SHP77 treated with DMSO at 0.1 percent for 48 hours (cell line): ENCODE results near the gene MAP2K1.
"Not testable (repeated sequence)": the region's sequence is repeated elsewhere in the genome, so short reads cannot be mapped to it uniquely, and the experiment has no call there.

Experiments used
- DNase-seq: peaks from one replicate; lab custom pipeline; 2025; lab: John Stamatoyannopoulos, UW

Gene MAP2K1

DNA sequence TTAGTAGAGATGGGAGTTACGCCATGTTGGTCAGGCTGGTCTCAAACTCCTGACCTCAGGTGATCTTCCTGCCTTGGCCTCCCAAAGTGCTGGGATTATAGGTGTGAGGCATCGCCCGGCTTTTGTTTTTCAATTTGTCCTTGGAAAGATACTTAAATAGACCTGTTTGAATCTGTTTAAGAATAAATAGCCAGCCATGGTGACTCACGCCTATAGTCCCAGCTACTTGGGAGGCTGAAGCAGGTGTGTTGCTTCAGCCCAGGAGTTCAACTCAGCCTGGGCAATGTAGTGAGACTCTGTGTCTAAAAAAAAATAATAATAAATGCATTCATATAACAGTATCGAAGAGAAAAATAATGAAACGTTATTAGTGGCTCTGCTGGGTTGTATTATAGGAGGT is 93.6 kb downstream of the MAP2K1 start:
- no peak for DNase-seq

DNA sequence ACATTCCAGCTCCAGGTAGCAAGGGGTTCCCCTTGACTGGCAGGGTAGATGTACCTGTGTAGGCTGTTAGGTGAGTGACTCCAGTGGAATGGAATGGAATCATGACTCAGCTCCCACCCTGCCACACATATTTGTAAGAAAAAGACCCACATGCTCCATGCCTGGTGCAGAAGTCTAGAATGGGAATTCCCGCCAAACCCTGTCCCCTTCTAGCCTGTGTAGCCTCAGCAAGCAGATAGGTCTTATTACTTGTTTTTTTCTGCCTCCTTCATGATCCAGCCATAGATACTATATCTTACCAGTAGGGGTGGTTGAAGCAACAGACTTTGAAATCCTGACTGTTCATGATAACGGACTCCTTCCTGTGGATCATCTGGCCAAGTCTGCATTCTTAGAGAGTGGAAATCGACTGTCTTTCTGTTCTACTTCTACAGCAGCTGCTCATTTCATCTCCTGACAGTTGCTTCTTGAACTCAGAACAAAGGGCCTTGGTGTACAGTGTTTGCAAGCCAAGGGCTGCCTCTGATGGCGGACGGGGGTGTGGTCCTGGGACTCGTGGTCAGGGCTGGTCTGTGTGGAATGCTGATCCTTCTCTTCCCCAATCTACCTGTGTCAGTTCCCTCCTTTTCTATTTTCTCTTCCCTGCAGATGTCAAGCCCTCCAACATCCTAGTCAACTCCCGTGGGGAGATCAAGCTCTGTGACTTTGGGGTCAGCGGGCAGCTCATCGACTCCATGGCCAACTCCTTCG is 94.6 kb downstream of the MAP2K1 start:
- DNase-seq: no peak

DNA sequence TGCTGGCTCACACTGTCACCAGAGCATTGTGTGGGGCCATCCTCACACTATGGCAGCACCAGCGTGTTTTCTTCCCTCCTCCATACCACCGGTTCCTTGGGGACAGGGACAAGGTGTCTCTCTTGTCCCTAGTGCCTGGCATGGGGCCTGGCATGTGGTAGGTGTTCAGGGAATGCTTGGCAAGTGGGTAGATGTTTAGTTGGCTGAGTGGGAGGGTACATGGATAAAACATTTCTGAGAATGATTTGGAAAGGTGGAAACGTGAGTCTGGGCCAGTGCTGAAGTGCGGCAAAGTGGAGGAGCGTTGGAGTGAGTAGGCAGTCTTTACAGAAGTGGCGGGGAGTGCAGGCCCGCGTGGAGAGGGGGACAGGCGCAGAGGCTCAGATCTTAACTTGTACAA is 95.8 kb downstream of the MAP2K1 start:
- DNase-seq: no peak

DNA sequence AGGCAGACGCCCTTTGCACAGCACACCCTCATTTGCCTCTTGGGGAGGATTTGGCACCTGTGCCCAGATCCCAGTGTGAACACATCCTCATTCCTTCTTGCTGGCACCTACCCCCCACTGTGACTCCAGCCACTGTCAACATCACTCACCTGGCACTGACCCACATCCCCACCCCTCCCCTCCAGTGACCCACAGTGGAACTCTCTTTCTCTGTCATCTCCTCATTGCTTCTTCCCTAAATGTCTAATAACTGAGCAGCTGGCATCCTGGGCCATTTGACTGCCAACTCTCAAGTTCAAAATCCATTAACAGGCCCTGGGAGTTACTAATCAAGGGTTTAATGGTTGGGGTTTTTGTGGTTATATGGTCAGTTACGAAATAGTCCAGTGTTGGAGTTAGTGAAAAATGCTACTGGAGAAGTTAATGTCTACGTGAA is 96.4 kb downstream of the MAP2K1 start:
- no peak for DNase-seq

DNA sequence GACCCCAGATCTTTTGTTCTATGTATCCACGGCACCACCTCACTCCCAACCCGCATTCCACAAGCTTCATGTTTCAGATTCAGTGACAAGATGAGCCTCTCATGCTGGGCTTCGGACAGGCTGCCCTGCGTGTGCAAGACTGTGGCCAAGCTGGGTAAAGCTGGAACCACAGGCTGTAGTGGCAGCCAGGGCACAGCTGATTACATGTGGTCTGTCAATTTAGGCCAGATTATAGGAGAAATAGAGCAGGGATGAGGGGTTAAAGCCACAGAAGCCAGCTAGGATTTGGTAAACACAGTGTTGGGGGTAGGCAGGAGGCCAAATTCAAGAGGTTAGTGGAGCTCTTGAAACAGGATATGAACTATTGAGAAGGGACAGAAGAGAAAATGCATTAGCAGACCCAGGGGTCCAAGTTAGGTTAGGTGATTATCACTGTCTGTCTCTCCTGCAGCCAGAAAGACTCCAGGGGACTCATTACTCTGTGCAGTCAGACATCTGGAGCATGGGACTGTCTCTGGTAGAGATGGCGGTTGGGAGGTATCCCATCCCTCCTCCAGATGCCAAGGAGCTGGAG is 97.9 kb downstream of the MAP2K1 start:
- DNase-seq: no peak

DNA sequence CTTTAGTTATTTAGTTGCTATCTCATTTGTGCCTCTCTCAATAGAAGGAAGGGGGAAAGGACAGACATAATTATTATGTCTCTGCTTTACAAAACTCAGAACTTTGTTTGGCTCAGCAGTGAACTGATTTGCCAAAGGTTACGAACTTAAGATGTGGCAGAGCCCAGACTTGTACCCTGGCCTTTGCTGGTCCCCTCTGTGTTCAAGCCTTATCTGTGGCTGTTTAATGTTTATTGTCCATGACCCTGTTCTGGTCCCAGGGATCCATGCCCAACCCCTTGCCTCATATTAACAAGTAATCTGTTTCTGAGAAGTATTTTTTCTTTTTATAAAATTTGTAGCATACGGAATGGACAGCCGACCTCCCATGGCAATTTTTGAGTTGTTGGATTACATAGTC is 100.2 kb downstream of the MAP2K1 start:
- no peak for DNase-seq

DNA sequence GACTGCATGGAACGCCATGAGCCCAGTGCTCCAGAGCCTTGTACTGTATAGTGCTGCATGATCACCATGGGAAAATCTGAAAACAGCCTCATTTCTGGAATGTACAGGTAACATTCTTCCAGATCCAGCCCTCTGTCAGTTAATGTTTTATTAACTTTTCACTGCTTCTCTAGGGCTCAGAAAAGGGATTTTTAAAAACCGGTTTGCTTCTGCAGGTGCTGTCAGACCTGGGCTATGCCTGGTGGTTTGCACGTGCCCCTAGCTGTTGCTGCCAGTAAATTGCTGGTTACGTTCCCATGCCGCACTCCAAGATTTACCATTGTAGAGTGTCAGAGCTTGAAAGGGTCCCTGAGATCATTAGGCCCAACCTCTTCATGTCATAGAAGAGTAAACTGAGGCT is 101.8 kb downstream of the MAP2K1 start:
- DNase-seq: no peak

DNA sequence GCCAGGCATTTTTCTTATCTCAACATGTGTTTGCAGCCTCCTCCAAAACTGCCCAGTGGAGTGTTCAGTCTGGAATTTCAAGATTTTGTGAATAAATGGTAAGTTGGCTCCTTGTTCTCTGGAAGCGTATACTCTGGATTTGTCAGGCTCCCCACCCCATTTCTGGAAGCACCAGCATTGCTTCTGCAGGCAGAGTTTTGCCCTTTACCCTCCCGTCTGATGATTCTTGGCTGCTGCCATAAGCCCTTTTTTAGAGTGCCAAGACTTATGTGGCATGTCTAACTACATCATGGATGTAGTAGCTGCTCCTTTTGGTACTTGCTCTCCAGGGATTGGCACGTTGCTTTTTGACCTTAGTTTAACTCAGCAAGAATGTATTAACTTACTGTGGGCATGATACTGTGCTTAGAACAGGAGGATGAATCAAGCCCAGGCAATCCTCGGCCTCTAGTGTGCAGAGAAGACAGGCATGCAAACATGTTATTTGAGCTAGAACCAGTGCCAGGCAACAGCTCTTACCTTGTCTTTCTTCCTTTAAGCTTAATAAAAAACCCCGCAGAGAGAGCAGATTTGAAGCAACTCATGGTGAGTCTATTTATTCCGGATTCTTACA is 102.6 kb downstream of the MAP2K1 start:
- no peak for DNase-seq

DNA sequence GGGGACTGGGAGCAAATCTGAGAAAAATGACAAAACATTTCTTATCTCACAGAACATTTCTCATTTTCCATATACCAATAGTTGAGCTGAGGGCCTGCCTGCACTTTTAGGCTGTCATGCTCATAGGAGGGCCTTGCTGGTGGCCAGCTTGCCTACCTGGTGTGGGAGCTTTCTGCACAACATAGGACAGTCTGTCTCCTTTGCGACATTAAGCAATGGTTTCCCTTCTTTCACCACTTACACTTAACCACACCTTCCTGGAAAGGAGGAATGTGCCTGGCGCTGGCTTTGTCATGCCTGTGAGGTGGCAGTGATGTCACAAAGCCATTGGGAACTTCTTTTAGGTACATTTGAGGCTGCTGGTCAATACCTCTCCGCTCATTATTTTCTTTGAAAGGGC is 105.1 kb downstream of the MAP2K1 start:
- DNase-seq: no peak

DNA sequence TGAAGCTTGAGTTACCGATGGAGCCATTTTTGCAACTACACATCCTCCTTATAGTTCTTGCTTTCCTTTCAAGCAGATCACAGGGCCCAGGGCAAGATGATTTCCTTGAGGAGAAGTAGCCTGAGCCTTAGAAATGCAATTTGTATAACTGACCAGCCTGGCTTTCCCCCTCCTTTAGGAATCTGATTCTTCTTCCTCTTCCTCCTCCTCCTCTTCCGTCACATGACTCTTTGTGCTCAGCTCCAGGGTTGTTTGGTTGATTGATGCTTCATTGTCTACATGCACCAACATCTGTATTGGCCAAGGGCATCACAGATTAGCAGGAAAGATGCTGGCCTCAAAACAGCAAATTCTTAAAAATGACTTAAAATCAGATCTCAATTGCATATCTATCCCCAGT is 107.5 kb downstream of the MAP2K1 start:
- DNase-seq: no peak

DNA sequence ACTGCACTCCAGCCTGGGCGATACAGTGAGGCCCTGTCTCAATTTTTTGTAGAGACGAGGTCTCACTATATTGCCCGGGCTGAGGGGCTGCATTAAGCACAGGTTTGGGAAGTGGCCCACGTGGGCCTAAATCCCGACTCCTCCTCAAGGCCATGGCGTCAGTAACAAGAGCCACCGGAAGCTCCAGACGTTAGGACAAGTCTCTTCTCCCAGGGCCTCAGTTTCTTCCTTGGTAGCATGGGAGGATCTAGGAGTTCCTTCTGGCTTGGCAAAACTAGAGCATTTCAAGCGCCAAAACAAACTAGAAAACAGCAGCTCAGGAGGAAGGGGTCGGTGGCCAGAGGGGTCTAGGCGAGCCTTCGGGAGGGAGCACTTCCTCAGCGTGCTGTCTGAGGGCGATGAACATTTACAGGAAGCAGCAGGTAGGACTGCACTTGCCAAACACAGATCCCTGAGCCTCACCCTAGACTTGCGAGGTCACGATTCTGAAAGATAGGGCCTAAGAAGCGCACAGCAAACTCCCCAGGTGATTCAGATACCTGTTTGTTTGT is 110.3 kb downstream of the MAP2K1 start:
- no peak for DNase-seq

DNA sequence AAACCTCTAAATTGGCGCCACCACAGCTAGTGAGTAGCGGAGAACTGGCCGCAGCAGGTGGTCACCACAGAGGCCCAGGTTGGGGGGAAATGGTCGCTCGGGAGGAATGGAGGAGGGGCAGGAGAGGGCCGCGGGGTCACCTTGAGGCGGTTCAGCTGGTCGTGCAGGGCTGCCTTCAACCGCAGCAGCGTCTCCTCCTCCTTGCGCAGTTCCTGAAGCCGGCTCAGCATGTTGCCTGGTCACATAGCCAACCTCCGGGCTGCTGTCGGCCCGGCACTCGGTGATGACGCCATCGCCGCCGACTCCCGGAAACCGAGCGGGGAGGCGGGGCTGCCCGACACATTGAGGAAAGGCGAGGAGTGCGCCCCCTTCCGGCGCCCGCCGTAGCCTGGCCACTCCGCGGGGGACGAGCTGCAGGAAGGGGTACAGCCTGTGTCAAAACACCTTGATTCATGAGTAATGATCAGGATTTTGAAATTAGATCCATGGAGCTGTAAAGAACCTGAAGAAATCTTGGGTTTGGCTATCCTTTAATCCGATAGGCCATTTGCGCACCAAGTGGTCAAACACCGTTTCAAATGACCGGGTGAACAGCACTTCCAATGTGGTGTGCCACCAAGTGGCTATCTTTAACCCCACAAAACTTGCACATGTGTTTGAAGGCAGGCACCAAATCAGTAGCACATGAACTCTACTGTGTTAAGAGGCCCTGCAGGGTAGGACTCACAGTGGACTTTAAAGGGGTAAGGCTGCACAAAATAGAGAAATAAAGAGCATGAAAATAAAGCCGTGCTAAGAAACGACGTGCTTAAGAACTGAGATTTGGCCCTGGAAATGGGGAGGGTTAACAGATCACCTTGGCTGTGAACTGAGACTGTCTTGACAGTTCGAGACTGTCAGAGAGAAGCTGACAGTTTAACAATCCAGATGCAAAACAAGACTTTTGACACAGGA is 111.1 kb downstream of the MAP2K1 start, which contains the start of gene SNAPC5:
Gene SNAPC5 (minus strand): TSS at position 261 of the 954 bp plus-strand sequence. CDS start 31 bp downstream, at position 230.
- peak; percentile 87 for DNase-seq

DNA sequence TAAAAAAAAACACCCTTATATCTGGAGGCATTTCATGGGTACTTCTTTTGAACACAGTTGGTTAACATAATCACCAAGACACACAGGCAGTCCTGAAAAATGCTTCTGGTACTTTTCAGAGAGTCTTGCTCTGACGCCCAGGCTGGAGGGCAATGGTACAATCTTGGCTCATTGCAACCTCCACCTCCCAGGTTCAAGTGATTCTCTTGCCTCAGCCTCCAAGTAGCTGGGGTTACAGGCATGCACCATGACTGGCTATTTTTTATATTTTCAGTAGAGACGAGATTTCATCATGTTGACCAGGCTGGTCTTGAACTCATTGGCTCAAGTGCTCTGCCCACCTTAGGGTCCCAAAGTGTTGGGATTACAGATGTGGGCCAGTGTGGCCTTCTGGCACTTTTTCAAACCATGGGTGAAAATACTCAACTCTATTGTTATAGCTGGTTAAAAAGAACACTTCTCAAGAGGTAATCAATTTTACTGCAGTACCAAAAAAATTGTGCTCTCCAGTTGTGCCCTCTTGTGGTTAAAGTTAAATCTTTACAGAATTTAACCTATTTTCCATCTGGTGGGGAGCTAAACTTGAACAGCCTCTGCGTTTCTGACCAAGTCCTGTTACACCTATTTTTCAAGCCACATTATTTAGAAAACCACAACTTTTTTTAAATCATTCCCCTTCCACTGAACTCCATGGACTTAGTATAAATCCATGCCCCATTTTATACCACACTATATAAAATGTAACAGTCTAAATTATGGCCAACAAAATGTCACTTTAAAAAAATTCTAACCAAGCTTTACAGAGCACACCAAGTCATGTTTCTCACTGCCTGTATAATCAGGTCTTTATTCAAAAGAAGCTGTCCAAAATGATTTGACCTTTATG is 112.0 kb downstream of the MAP2K1 start:
- no peak for DNase-seq

DNA sequence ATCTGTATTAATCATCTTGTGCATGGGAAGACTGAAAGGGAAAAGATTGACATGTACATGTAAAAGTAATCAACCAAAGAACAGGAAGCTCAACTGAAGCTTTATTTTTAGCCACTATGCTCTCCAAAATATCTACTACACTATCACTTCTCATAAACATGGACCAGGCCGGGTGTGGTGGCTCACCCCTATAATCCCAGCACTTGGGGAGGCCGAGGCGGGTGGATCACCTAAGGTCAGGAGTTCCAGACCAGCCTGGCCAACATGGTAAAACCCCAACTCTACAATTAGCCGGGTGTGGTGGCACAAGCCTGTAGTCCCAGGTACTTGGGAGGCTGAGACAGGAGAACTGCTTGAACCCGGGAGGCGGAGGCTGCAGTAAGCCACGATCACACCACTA is 113.6 kb downstream of the MAP2K1 start:
- DNase-seq: not testable (repeated sequence)

DNA sequence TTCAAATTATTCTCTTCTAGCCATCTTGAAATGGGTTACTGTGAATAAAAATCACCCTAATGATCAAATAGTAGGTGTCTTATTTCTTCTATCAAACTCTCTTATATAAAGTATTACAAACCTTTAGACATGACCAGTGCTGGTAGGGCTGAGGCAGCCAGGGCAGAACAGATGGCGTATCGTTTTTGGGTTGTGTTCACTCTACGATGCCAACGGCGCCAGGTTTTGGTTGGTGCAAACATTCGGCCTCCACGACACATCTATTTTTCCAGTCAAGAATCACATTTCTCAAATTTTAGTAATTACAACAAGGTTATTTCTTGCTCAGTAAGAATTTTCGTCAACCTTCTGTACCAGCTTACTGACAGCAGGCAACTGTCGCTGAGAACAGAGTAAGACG is 115.8 kb downstream of the MAP2K1 start:
- DNase-seq: no peak

DNA sequence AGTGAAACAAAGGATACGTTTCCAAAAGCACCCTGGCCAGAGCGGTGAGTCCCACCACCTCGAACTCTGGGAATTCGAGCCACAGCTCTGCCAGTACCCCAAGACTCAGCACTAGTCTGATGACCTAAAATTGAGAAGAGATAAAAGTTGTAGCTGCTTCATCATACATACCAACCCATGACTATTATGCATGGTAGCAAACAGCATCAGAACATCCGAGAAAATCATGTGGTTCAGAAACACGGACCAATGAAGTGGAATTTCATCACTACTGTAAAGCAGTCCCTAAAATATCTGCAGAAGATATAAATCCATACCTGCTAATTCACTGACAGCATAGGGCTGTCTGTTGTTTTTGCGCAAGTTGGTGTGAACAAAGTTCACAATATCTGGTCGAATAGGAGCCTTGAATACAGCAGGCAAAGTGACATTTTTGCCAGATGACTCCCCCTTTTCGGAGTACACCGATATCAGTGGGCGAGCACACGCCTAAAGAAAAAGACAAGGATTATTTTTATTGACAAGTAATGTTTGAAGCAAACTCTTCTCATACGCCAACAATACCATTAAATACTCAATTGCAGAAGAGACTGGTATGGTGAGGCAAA is 116.4 kb downstream of the MAP2K1 start:
- DNase-seq: not testable (repeated sequence)

DNA sequence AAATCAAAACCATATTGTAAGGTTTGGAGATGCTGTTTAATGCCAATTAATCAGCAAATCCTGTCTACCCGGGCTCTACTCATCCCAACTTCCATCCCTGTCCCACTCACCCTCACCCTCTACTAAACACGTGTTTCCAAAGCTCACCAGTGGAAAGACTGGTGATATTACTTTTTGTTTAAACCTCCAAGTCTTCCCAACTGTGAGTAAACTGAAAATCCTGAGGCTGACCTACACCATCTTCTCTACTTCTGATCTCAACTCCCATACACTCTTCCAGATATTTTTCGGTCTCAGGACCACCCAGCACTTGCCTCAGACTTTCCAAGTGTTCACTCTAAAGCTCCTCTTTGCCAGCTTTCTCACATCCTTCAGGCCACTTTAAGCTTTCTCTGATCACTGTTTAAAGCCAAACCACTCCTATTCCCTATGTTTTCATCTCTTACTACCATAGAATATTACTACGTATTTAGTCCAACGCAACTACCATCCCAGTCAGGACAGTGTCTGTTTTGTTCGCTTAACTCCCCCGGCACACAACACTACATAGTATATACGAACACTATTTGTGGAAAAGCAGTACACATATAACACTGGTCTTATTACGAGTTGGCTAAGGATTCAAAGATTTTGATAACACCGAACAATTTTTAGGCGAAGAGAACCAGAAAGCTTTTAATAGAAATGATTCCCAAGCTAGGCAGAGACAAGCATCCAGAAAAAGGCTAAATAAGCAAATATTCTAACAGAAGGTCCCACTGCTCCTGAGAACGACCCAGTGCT is 117.3 kb downstream of the MAP2K1 start:
- DNase-seq: no peak

DNA sequence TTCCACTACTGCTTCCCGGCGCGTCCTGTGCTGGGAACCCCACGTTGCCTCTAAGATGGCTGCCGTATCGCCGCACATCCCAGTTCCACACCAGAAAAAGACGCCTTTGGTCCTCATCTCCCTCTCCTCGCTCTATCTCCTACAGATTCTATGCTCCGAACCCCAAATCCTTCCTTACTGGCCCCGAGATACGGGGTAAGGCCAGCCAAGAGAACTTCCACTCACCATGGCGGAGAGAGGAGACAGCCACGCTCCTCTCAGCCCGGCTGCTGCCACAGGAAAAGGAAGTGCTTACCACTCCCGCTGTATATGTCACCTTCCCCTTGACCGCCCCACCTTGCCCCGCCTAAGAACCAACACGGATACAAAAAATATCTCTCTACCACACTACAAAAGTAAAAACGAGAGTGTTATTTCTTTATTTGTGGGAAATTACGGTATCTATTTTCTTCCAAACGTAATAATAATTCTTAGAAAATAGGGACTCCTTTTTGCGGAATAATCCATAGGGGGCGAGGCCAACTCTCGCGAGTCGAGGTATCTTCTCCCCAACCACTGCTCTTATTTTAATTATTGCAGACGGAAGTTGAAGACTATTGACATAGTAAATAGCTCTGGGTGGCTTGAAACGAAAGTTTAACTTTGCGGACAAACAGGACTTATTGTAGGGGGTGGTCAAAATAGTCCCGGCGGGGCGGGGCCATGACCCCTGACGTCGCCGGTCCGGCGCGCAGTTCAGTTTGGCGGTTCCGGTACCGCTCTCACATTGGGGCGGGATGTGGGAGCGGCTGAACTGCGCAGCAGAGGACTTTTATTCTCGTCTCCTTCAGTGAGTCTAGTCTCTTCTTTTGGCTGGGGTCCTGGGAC is 118.1 kb downstream of the MAP2K1 start, which contains the start of the genes RPL4 and ZWILCH:
Gene RPL4 (minus strand): TSS at position 293 of the 867 bp plus-strand sequence. CDS start 65 bp downstream, at position 228.
Gene ZWILCH (plus strand): TSS at position 764 of the 867 bp plus-strand sequence. CDS start 13 bp downstream, at position 777.
- DNase-seq: peak; percentile 93
